LNCAP (cell line): ENCODE measurements around the gene TMEM245.

ENCODE experiments used
- CTCF ChIP-seq: fragments of 450-650 bp; IDR thresholded peaks from 2 replicates; pipeline ENCODE4 v1.5.1; 2017; ENCODE audit warnings: mild to moderate bottlenecking

The TMEM245 gene

GRCh38 chr9:109119439-109120203 lies at the start of gene TMEM245:
TMEM245 (minus strand) TSS chr9:109119947; CDS start chr9:109119913, 34 bp downstream.
- TF ChIP-seq CTCF, result no peak

- TF ChIP-seq CTCF, result no peak
Measured at GRCh38 chr9:109168170-109168569, 48.4 kb upstream of the TMEM245 start.

GRCh38 chr9:109167716-109168115 lies 48.0 kb upstream of the TMEM245 start:
- no peak for TF ChIP-seq CTCF

- TF ChIP-seq CTCF, result no peak
Measured at GRCh38 chr9:109166771-109167601, 47.2 kb upstream of the TMEM245 start, which contains the start of gene FRRS1L. FRRS1L (minus strand) TSS chr9:109167249; CDS start chr9:109167138, 111 bp downstream.

- TF ChIP-seq CTCF, result no peak
Measured at GRCh38 chr9:109166171-109166770, 46.5 kb upstream of the TMEM245 start.

GRCh38 chr9:109164042-109164441 lies 44.3 kb upstream of the TMEM245 start:
- no peak for TF ChIP-seq CTCF

GRCh38 chr9:109163194-109163593 lies 43.4 kb upstream of the TMEM245 start:
- TF ChIP-seq CTCF, result no peak
